Stimulated activated CD4-positive, alpha-beta T cell treated with anti-CD3 and anti-CD28 coated beads, TNF-alpha, amount 100 ng/mL, for 24 hours (primary cell): Measurements from ENCODE around the gene PLD5.

ENCODE experiments used
- DNase-seq, 3 experiments: peaks; one replicate each; pipeline ENCODE4 v3.0.0-alpha.2; 2020; ENCODE audit warnings: low read depth in 3 of 3

Gene PLD5

GRCh38 chr1:242524571-242525359 lies at the start of gene PLD5:
PLD5 (minus strand) TSS chr1:242524697.
- no peak for DNase-seq

- DNase-seq = no peak
Measured at GRCh38 chr1:242569867-242570266, 45.4 kb upstream of the PLD5 start.

DNA sequence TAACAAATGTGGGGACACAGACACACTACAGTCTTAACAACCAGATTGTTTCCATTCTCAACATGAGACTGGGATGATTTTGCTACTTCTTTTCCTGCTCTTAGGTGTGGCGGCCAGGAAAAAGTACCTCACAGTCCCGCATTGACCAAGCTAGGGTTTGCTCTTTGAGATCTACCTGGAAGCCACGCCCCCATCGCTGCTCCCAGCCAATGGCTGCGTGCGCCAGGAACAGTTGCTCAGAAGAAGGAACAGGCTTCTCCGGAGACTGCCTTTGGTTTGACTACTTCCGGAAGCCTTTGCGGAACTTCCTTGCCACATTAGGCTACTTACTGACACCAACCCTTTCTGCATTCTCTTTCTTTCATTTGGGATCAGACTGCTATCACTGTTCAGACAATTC lies 44.2 kb upstream of the PLD5 start:
- DNase-seq = no peak

DNA sequence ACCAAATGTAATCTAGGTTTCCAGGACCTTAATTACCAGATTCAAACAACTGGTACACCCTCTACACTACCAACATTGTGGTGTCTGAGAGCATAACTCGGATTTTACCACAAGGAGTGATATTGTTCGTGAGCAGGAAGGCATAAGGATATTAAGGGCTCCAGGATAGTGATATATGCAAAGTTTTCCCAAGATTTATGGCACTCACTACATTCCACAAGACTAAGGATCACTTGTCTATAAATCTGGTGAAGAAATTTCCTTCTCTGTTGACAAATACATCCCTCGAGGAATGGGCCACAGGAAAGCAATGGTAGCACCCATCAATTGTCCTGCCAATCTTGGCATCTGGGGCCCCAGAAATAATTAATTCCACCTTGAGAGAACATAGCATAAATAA lies 43.1 kb upstream of the PLD5 start:
- DNase-seq = no peak

- DNase-seq = no peak
Measured at GRCh38 chr1:242556759-242557158, 32.3 kb upstream of the PLD5 start.

- DNase-seq = no peak
Measured at GRCh38 chr1:242556276-242556675, 31.8 kb upstream of the PLD5 start.

DNA sequence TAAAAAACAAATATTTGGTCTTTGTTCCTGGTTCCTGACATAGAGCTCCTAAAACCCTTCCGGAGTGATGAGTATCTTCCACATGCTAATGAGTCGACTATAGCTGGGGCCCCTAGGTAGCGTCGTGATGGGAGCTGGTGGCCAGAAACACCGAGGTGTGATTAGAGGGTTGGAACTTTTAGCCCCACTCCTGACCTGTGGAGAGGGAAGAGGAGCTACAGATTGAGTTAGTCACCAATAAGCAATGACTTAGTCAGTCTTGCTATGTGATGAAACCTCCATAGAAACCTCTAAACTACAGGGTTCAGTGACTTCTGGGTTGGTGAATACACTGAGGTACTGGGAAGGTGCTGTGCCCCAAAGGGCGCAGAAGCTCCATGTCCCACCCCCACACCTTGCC lies 30.1 kb upstream of the PLD5 start:
- no peak for DNase-seq

GRCh38 chr1:242546849-242547729 lies 22.6 kb upstream of the PLD5 start:
- no peak for DNase-seq

GRCh38 chr1:242546441-242546840 lies 21.9 kb upstream of the PLD5 start:
- DNase-seq = no peak

DNA sequence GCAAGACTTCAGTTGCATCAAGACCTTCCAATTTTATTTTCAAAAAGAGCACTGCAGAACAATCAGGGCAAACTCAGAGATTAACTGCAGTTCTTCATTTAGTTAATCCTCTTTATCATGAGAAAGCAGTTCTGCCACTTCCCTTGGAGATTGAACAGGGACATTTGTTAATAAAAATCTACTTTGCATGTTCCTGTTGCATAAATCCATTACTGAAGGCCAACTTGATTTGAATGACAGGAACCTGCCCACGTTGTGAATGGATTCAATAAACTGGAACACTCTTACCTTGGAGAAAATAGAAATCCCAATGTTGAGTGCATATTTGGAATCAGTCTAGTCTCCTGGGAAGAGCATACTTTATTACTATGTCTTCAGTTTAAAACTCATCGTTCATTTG lies 19.6 kb upstream of the PLD5 start:
- DNase-seq = no peak

GRCh38 chr1:242542271-242542670 lies 17.8 kb upstream of the PLD5 start:
- DNase-seq = no peak

DNA sequence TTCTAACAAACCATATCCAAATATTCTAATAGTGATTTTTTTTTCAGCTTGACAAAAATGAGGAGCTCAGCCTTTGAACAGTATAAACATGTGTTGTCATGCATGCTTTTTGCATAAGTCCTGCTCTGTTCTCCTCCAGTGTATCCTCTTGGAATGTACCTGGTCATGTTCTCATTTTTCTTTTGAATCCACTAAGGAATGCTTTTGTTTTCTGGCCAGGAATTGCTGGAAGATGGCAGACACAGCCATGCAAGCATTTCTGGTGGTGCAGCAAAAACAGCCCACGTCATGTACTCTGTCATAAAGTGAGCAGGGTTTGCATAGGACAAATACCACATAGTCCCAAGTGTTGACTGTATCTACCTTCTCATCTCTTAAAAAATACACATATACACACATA lies 11.5 kb upstream of the PLD5 start:
- no peak for DNase-seq

- no peak for DNase-seq
Measured at GRCh38 chr1:242534753-242535152, 10.3 kb upstream of the PLD5 start.

DNA sequence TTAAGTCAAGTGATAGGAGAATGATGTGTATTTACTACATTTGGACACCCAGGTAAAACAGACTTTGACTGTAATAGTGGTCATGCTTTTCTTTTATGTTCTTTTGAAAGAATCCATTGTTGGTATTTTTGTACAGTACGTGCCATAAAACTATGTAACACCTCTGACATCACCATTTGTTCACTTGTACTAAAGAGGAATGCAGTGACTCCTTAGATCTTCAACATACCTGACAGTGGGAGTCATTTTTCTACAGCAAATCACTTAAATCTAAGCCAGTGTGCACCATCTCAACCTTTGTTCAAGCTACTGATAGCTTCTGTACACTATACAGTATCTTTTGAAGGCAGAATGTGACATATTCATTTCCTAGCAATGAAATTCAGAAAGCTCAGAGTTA lies 6.3 kb upstream of the PLD5 start:
- no peak for DNase-seq

GRCh38 chr1:242525769-242526168 lies 1.3 kb upstream of the PLD5 start:
- DNase-seq = no peak

DNA sequence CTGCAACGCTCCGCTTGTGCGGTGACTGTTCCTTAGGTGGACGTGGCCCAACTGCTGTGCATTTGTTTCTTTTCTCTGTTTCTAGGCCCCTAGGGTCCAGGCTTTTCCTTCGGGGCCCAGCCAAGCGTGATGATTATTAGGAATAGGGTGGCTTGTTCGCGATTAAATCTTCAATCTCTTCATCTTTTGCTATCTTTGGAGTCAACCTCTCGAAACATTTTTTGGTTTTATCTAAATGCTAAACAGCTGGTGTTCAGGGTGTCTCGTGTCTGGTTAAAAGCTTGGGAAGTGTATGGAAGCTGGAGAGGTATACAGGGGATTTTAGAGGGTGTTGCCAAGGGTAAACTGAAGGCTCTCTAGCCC lies 844 bp upstream of the PLD5 start:
- DNase-seq = no peak

DNA sequence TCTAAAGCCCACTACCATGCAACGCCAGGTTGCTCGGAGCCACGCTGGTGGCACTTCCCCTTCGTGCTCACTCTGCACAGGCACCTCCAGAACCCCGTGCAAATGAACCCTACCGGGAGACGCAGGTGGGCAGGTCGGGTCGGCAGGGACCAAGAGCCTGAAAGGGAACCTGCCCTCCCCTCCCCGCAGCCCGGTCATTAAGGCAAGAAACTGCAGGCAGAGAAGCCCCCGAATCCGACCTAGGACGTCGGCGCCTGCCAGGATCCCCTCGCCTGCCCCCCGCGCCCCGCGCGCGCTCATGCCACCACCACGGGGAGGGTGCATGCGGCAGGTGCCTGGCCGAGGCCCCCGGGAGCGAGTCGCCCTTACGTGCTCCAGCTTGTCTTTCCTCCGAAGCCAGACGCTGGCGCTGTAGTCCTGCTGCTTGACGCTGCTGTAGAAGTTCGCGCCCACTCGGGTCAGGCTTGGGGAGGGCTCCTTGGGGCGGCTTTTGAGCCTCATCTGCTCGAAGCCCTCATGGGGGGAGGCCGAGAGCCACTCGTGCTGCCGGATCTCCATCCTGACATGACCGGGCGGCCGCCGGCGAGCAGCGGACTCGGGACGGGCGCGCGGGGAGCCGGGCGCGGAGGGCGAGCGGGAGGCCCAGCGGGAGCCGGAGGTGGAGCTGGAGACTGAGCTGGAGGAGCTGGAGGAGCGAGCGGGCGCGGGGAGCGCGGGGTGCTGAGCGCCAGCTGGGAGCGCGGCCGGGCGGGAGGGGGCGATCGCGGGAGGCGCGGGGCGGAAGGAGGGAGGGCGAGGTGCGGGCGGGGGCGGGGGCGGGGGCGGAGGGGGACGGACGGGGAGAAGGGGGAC lies 552 bp downstream of the PLD5 start:
- no peak for DNase-seq

DNA sequence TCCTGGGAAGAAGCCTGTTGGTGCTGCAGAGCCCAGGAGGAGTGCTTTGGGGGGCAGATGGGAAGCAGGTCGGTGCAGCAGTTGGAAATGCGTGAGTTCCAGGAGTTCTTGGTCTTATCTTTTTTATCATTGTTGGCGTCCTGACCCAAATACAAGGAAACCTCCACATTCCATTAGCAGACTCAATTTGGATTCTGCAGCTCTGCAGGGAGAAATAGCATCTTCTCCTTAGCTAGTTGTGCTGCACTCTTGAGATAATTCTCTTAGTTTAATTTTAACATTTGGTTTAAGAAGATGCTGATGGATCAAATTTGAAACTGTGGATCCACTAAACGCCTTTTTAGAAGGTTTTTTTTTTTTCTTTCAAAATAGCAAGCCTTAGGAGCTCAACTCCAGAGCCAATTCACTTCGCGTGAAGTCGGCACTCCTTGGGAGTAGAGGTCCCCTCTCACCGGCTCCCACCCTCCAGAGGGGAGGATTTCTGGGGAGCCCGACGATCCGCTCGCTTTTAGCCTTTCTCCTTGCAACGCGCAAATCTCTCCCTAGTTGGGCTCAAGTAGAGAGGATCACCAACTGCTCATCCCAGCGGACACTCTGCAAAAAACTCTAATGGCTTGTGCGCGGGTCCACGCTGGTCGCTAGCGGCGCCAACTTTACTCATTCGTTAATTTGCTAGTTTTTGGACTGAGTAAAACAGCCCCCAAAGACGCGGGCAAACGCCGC lies 1.3 kb downstream of the PLD5 start:
- DNase-seq = no peak

DNA sequence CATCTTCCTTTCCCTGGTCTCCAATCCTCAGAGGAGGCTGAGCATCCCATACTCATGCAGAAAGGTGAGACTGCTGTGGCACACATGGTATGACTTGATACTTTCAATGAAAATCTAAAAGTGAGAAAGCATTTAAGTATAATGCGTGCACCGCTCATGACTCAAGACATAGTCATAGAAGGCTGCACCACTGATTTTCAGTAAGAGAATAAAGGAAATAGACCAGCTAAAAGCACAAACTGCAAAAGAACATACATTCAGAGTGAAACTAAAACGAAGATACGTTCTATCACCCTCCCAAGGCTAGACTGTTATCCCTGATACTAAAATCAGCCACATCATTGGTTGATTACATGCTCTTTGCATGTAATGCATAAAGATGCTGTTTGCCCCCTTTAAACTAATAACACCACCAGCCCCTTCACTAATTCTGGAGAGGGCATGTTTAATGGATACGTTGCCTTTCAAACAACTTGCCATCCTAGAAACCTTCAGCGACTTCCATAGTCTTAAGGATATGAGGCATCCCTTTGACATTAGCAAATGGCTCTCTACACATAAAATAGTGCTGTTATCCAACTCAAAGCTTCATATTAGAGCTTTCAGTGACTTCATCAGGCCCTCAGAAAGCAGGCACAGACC lies 2.1 kb downstream of the PLD5 start:
- no peak for DNase-seq

GRCh38 chr1:242515555-242515954 lies 8.9 kb downstream of the PLD5 start:
- no peak for DNase-seq

- DNase-seq = no peak
Measured at GRCh38 chr1:242506724-242507123, 17.8 kb downstream of the PLD5 start.
